Ishikawa (cell line): ENCODE measurements around the gene PAQR6.

Source experiments
- CEBPB ChIP-seq: IDR thresholded peaks from 2 replicates; pipeline ENCODE4 v1.6.1; 2012
- CREB1 ChIP-seq: IDR thresholded peaks from 2 replicates; pipeline ENCODE4 v1.6.1; 2012; ENCODE audit warnings: low read depth
- EP300 ChIP-seq: IDR thresholded peaks from 2 replicates; pipeline ENCODE4 v1.6.1; 2012; ENCODE audit warnings: borderline replicate concordance
- FOXM1 ChIP-seq: IDR thresholded peaks from 2 replicates; pipeline ENCODE4 v1.6.1; 2012; ENCODE audit warnings: low read depth, borderline replicate concordance
- TCF12 ChIP-seq: IDR thresholded peaks from 2 replicates; pipeline ENCODE4 v1.6.1; 2012; ENCODE audit warnings: low read depth
- ZBTB7A ChIP-seq: IDR thresholded peaks from 2 replicates; pipeline ENCODE4 v1.6.1; 2012; ENCODE audit warnings: low read depth
- TF ChIP-seq, protein P1 (sequence below): IDR thresholded peaks from 2 replicates; pipeline ENCODE4 v1.6.1; 2012
- TF ChIP-seq, protein P2 (sequence below): IDR thresholded peaks from 2 replicates; pipeline ENCODE4 v1.6.1; 2012; ENCODE audit warnings: low read depth, mild to moderate bottlenecking

DNA sequence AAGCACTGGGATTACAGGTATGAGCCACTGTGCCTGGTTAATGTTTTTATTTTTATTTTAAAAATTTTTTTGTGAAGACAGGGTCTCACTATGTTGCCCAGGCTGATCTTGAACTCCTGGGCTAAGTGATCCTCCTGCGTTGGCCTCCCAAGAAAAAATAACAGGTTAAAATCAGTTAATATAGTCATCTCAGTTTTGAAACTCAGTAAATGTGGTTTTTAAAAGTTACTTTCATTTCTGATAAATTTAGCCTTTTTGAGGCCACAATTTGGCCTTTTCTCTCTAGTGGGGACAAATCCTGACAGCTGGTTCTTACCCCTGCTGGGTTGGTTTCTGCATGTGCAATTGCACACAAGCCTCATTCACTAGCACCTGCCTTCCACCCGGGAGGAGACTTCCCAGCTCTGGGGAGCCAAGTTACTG, 21.7 kb downstream of the PAQR6 start:
- TF ChIP-seq FOXM1 (no peak), EP300 (no peak), CEBPB (no peak), TCF12 (no peak), ZBTB7A (no peak), CREB1 (no peak)
- TF ChIP-seq, protein P1, sequence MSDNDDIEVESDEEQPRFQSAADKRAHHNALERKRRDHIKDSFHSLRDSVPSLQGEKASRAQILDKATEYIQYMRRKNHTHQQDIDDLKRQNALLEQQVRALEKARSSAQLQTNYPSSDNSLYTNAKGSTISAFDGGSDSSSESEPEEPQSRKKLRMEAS, result no peak
- TF ChIP-seq, protein P2, sequence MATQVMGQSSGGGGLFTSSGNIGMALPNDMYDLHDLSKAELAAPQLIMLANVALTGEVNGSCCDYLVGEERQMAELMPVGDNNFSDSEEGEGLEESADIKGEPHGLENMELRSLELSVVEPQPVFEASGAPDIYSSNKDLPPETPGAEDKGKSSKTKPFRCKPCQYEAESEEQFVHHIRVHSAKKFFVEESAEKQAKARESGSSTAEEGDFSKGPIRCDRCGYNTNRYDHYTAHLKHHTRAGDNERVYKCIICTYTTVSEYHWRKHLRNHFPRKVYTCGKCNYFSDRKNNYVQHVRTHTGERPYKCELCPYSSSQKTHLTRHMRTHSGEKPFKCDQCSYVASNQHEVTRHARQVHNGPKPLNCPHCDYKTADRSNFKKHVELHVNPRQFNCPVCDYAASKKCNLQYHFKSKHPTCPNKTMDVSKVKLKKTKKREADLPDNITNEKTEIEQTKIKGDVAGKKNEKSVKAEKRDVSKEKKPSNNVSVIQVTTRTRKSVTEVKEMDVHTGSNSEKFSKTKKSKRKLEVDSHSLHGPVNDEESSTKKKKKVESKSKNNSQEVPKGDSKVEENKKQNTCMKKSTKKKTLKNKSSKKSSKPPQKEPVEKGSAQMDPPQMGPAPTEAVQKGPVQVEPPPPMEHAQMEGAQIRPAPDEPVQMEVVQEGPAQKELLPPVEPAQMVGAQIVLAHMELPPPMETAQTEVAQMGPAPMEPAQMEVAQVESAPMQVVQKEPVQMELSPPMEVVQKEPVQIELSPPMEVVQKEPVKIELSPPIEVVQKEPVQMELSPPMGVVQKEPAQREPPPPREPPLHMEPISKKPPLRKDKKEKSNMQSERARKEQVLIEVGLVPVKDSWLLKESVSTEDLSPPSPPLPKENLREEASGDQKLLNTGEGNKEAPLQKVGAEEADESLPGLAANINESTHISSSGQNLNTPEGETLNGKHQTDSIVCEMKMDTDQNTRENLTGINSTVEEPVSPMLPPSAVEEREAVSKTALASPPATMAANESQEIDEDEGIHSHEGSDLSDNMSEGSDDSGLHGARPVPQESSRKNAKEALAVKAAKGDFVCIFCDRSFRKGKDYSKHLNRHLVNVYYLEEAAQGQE, result no peak
